HepG2 (cell line): Measurements from ENCODE around the gene HNRNPF. TPM values are rescaled to one million over a fixed set of nuclear protein-coding genes. Genes with fewer than 3 reads are reported as not detected.

Source experiments
- ATAC-seq: fragments of 200-7000 bp; cut with Tn5 transposase; 3 replicates; pipeline ENCODE4 v1.9.1; 2020; ENCODE audit warnings: mild to moderate bottlenecking, moderate library complexity
- BruUV-seq: library from RNA; stranded (reverse); fragments of 400-500 nt; replicated peaks from 2 replicates; lab custom pipeline; 2021; lab: Mats Ljungman, UMichigan
- CTCF ChIA-PET: fragments of 300-600 bp; formaldehyde crosslinking; extraction: SDS; loops from one replicate; lab custom pipeline; 2021; ENCODE audit warnings: low total read pairs, inconsistent platforms, low intra/inter-chr PET ratio; lab: Yijun Ruan, JAX
- POLR2A ChIA-PET: fragments of 350-600 bp; sonication (Branson Sonifier 250); formaldehyde crosslinking; loops from one replicate; lab custom pipeline; 2020; ENCODE audit warnings: antibody characterized with exemption, inconsistent platforms; lab: Yijun Ruan, JAX
- DNase-seq: peaks from one replicate; pipeline ENCODE4 v3.0.0-alpha.2; 2015; ENCODE audit warnings: low spot score
- FAIRE-seq: peaks from 3 replicates; lab custom pipeline; 2011; peaks lifted over from hg19 to GRCh38; lab: Jason Lieb, UNC
- H2AFZ ChIP-seq: one replicate; pipeline ENCODE4 v1.6.1; 2011; ENCODE audit warnings: low read length, inconsistent platforms
- H3K27ac ChIP-seq: fragments of 300-600 bp; 3 replicates; pipeline ENCODE4 v1.8.0; 2011; ENCODE audit warnings: mixed run types, mild to moderate bottlenecking, mixed read lengths, low read length, inconsistent platforms; ENCODE audit not compliant: insufficient read depth; ENCODE audit errors: extremely low read length
- H3K27me3 ChIP-seq, 2 experiments: fragments of 200-600 bp in 1 of 2; 2 replicates in 1 of 2; 3 replicates in 1 of 2; pipeline versions ENCODE4 v1.6.0 to v1.8.0; 2011; ENCODE audit warnings: low read length in 2 of 2, mild to moderate bottlenecking in 2 of 2, moderate library complexity in 2 of 2, inconsistent platforms in 1 of 2; ENCODE audit not compliant: insufficient read depth in 2 of 2, control insufficient read depth in 1 of 2
- H3K36me3 ChIP-seq, 2 experiments: fragments of 200-600 bp in 1 of 2; replicated peaks in 1 of 2; 2 replicates in 1 of 2; 3 replicates in 1 of 2; pipeline versions ENCODE4 v1.5.1 to v1.8.0; 2011; ENCODE audit warnings: low read length in 2 of 2, inconsistent platforms in 1 of 2; ENCODE audit not compliant: insufficient read depth in 2 of 2, control insufficient read depth in 1 of 2
- H3K4me1 ChIP-seq: 2 replicates; pipeline ENCODE4 v1.5.1; 2012; ENCODE audit warnings: low read length, inconsistent platforms; ENCODE audit not compliant: insufficient read depth
- H3K4me2 ChIP-seq: 2 replicates; pipeline ENCODE4 v1.6.0; 2011; ENCODE audit warnings: low read depth, low read length, inconsistent platforms
- H3K4me3 ChIP-seq, 3 experiments: fragments of 200-600 bp in 1 of 3; sonication (generic), shearing (Covaris generic) in 1 of 3; replicated peaks in 1 of 3; 2 replicates each; pipeline ENCODE4 v1.5.1; 2011 to 2016; ENCODE audit warnings: low read length in 3 of 3, inconsistent platforms in 2 of 3, low read depth in 2 of 3, mild to moderate bottlenecking in 2 of 3, control low read depth in 1 of 3, mixed read lengths in 1 of 3; ENCODE audit not compliant: insufficient read depth in 1 of 3
- H3K79me2 ChIP-seq: one replicate; pipeline ENCODE4 v1.6.1; 2011; ENCODE audit warnings: low read length, inconsistent platforms; ENCODE audit not compliant: insufficient read depth
- H3K9ac ChIP-seq: 2 replicates; pipeline ENCODE4 v1.6.0; 2011; ENCODE audit warnings: mild to moderate bottlenecking, low read depth, low read length, inconsistent platforms; ENCODE audit not compliant: insufficient read depth
- H3K9me3 ChIP-seq: 2 replicates; pipeline ENCODE4 v1.5.1; 2012; ENCODE audit warnings: mild to moderate bottlenecking, low read length
- H4K20me1 ChIP-seq: 2 replicates; pipeline ENCODE4 v1.6.0; 2011; ENCODE audit warnings: inconsistent platforms, mild to moderate bottlenecking, low read length, moderate library complexity; ENCODE audit not compliant: insufficient read depth
- DPF2 ChIP-seq: sonication (generic); formaldehyde crosslinking; IDR thresholded peaks from 2 replicates; pipeline ENCODE4 v1.4.0; 2020; ENCODE audit warnings: mild to moderate bottlenecking, low read depth, missing genetic modification reagents, borderline replicate concordance
- JUND ChIP-seq: sonication (generic); formaldehyde crosslinking; IDR thresholded peaks from 2 replicates; pipeline ENCODE4 v1.8.0; 2022; ENCODE audit warnings: mild to moderate bottlenecking, missing genetic modification reagents
- PHF5A ChIP-seq: IDR thresholded peaks from one replicate; pipeline ENCODE4 v1.6.1; 2018; ENCODE audit warnings: low read depth, missing genetic modification reagents; ENCODE audit not compliant: unreplicated experiment
- SOX13 ChIP-seq, 3 experiments: fragments of 450-650 bp in 1 of 3; sonication (generic) in 1 of 3; formaldehyde crosslinking in 1 of 3; IDR thresholded peaks in 2 of 3; conservative IDR thresholded peaks in 1 of 3; 2 replicates each; pipeline versions ENCODE4 v1.5.0 to v1.6.1; 2016 to 2020; ENCODE audit warnings: antibody characterized with exemption in 1 of 3, mild to moderate bottlenecking in 1 of 3, missing compliant biosample characterization in 1 of 3, missing genetic modification reagents in 1 of 3, moderate library complexity in 1 of 3
- TEAD2 ChIP-seq: sonication (generic); formaldehyde crosslinking; IDR thresholded peaks from 2 replicates; pipeline ENCODE4 v1.9.0; 2021; ENCODE audit warnings: missing genetic modification reagents
- ZMYM4 ChIP-seq: sonication (generic); formaldehyde crosslinking; IDR thresholded peaks from 2 replicates; pipeline ENCODE4 v1.8.1; 2023; ENCODE audit warnings: mild to moderate bottlenecking, missing genetic modification reagents
- ZNF282 ChIP-seq: fragments of 450-650 bp; IDR thresholded peaks from 2 replicates; pipeline ENCODE4 v1.6.1; 2018; ENCODE audit not compliant: partially characterized antibody
- ZNF777 ChIP-seq: sonication (generic); formaldehyde crosslinking; IDR thresholded peaks from 2 replicates; pipeline ENCODE4 v1.4.0; 2020; ENCODE audit warnings: missing genetic modification reagents
- ZSCAN21 ChIP-seq: sonication (generic); formaldehyde crosslinking; IDR thresholded peaks from 2 replicates; pipeline ENCODE4 v1.8.0; 2022; ENCODE audit warnings: mild to moderate bottlenecking, missing genetic modification reagents, moderate library complexity, borderline replicate concordance
- ZSCAN25 ChIP-seq: sonication (generic); formaldehyde crosslinking; IDR thresholded peaks from 2 replicates; pipeline ENCODE4 v1.8.0; 2022; ENCODE audit warnings: mild to moderate bottlenecking, missing genetic modification reagents
- WGBS: methylation state at CpG from one replicate; pipeline ENCODE4 v1.1.6; 2017; ENCODE audit warnings: low lambda C conversion rate; 5-methylcytosine and 5-hydroxymethylcytosine counted together
- in situ Hi-C: cut with HindIII; loops from 2 replicates; pipeline ENCODE4 v1.10.0; 2017; ENCODE audit warnings: low pct_unique_long_range_greater_than_20kb; ENCODE audit not compliant: extremely low pct_ligation_motif_present
- intact Hi-C: fragments of 100-400 bp; cut with micrococcal nuclease; formaldehyde crosslinking; loops from one replicate; pipeline ENCODE4 v1.10.0; 2022; ENCODE audit not compliant: unreplicated experiment
- polyA plus RNA-seq, 8 experiments: library from polyadenylated mRNA; depleted of rRNA in 3 of 8; stranded (reverse) in 7 of 8; unstranded in 1 of 8; fragments of >200 nt; fragmentation: Illumina TruSeq in 4 of 8; extraction: Trizol in 4 of 8; gene quantifications; 2 replicates each; pipeline versions ENCODE4 v1.2.1 to v1.2.3, GENCODE V29; 2011 to 2016; ENCODE audit warnings: low read depth in 4 of 8, missing spikeins in 1 of 8, mixed read lengths in 1 of 8; ENCODE audit not compliant: insufficient read depth in 1 of 8
- total RNA-seq, 5 experiments: library from RNA; depleted of rRNA; stranded (reverse); fragments of >200 nt; fragmentation: Illumina TruSeq; extraction: Trizol; gene quantifications; 2 replicates each; pipeline ENCODE4 v1.2.3, GENCODE V29; 2016; ENCODE audit warnings: low read depth in 1 of 5
- TF ChIP-seq, protein P1 (sequence below): sonication (generic); formaldehyde crosslinking; IDR thresholded peaks from 2 replicates; pipeline ENCODE4 v1.9.0; 2021; ENCODE audit warnings: missing genetic modification reagents, borderline replicate concordance
- TF ChIP-seq, protein P2 (sequence below): sonication (generic); formaldehyde crosslinking; IDR thresholded peaks from 2 replicates; pipeline ENCODE4 v1.8.1; 2023; ENCODE audit warnings: mild to moderate bottlenecking, moderate library complexity, missing genetic modification reagents
- TF ChIP-seq, protein P3 (sequence below): sonication (generic); formaldehyde crosslinking; conservative IDR thresholded peaks from 2 replicates; pipeline ENCODE4 v1.4.0; 2020; ENCODE audit warnings: missing genetic modification reagents

The HNRNPF gene
- total and polyA plus RNA-seq, 2 of the 13 experiments (the other 11 are each of a cell fraction or from before 2014, with no cell fraction given) = 166 to 308 TPM

DNA sequence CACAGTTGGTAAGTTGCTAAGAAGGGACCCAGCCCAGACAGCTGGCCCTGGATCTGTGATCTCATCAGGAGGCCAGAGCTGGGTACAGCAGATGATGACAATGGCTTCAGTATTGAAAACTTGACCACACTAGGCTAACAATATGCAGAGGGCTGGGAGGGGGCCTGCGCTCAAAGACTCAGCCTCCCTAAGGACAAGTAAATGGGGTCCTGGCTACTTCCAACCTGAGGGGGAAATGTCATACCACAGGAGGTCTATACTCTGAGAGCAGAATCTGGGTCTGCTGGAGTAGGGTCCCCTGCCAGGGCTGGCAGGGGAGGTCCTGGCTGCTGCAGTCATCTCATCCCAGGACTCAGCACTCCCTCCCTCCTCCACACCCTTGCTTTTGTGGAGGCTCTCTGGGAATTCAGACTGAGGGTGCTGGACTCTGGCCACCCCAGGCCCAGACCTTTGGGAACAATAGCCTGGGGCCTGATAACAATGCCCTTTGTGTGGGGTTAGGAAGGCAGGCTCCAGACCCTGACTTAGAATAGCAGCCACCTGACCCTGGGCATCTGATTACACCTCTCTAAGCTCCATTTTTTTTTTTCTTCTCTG lies 36.1 kb downstream of the HNRNPF start:
- H3K27ac ChIP-seq = no peak overlapping the region
- H2AFZ ChIP-seq = no peak overlapping the region
- no peak for ATAC-seq
- H3K4me1 ChIP-seq = peaks cover 15% of the 10 kb centered on the region
- peaks cover 0 to 8% of the 10 kb centered on the region in 2 experiments; a peak in 1 of 5 replicates for H3K27me3 ChIP-seq
- no peak for FAIRE-seq
- no peak overlapping the region for H3K9ac ChIP-seq
- H3K79me2 ChIP-seq = no peaks in the 10 kb centered on the region
- no peak overlapping the region for H3K4me3 ChIP-seq
- intact Hi-C loops (no loop called here), in situ Hi-C loops (no loop called here)
- H3K36me3 ChIP-seq = no peaks in the 10 kb centered on the region
- TF ChIP-seq SOX13 (IDR thresholded peaks at IDR 0.05) = no peak
- peak in 1 of 2 experiments; percentile 54; a peak in 2 of 4 replicates for TF ChIP-seq SOX13 (CRISPR knock-in tag; conservative IDR thresholded peaks at IDR 0.05 in 1 of 2, IDR thresholded peaks at IDR 0.05 in 1 of 2)
- no peak for TF ChIP-seq ZNF777 (CRISPR knock-in tag)
- no peak for TF ChIP-seq DPF2 (CRISPR knock-in tag)
- no peak for TF ChIP-seq PHF5A (CRISPR knock-in tag)
- BruUV-seq = no TSS peak
- DNase-seq = no peak
- no peaks in the 10 kb centered on the region for H4K20me1 ChIP-seq
- 100% methylated on average over 1 of the region's 1 CpG for WGBS
- no peak overlapping the region for H3K4me2 ChIP-seq
- CTCF ChIA-PET = no interaction called here
- no peaks in the 10 kb centered on the region for H3K9me3 ChIP-seq
- POLR2A ChIA-PET = no interaction called here

DNA sequence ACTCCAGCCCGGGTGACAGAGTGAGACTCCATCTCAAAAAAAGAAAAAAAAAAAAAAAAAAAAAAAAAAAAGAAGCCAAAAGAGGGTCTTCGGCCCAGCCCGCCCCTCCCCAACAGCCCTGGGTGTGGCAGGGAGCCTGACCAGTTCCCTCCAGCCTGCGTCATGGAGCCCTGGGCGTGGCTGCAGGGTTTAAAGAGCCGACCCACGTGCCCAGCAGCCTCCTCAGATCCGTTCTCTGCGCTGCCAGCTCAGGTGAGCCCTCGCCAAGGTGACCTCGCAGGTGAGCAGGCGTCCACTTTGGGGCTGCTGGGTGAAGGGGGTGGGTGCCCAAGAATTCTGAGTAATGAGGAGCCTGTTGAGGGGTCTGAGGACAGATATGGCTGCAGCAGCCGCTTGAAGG lies 37.6 kb downstream of the HNRNPF start, which contains the start of gene FXYD4:
Gene FXYD4 (plus strand): TSS at position 219 of the 400 bp plus-strand sequence. CDS start 2,111 bp downstream, outside the sequence.
- ATAC-seq (no peak), FAIRE-seq (no peak), DNase-seq (no peak)
- no peaks in the 10 kb centered on the region for H4K20me1 ChIP-seq
- peaks cover 0 to 8% of the 10 kb centered on the region in 2 experiments; a peak in 1 of 5 replicates for H3K27me3 ChIP-seq
- H3K79me2 ChIP-seq = no peaks in the 10 kb centered on the region
- H3K36me3 ChIP-seq = no peaks in the 10 kb centered on the region
- H3K4me3 ChIP-seq = no peak within 1 kb of the TSS
- no TSS peak for BruUV-seq
- no peak within 1 kb of the TSS for H3K27ac ChIP-seq
- 10% methylated on average over 6 of the region's 13 CpGs for WGBS
- no peak within 1 kb of the TSS for H2AFZ ChIP-seq
- intact Hi-C loops = no loop called here
- ChIA-PET POLR2A (no interaction called here), CTCF (no interaction called here)
- 0 out of 2 replicates have a peak, but pooled peaks cover under 1% of the 10 kb centered on the region for H3K4me1 ChIP-seq
- TF ChIP-seq JUND (CRISPR knock-in tag) (no peak), ZSCAN21 (CRISPR knock-in tag) (no peak), ZSCAN25 (no peak), ZMYM4 (no peak), TEAD2 (CRISPR knock-in tag) (no peak), ZNF282 (no peak)
- TF ChIP-seq, protein P1, sequence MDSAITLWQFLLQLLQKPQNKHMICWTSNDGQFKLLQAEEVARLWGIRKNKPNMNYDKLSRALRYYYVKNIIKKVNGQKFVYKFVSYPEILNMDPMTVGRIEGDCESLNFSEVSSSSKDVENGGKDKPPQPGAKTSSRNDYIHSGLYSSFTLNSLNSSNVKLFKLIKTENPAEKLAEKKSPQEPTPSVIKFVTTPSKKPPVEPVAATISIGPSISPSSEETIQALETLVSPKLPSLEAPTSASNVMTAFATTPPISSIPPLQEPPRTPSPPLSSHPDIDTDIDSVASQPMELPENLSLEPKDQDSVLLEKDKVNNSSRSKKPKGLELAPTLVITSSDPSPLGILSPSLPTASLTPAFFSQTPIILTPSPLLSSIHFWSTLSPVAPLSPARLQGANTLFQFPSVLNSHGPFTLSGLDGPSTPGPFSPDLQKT (CRISPR knock-in tag) = no peak
- TF ChIP-seq, protein P2, sequence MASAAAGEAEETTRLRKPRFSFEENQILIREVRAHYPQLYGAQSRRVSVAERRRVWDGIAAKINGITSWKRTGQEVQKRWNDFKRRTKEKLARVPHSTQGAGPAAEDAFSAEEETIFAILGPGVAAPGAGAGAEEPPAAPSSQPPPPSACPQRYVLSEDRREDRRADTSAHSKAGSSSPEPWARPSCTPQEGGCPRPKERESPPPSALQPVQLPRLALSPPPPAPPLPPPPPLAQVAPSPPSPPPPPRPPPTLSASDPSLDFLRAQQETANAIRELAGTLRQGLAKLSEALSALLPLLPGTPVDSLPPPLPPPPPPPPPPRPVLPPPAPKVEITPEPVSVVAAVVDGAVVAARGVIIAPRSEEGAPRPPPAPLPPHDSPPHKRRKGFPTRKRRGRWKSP (CRISPR knock-in tag) = no peak
- TF ChIP-seq, protein P3, sequence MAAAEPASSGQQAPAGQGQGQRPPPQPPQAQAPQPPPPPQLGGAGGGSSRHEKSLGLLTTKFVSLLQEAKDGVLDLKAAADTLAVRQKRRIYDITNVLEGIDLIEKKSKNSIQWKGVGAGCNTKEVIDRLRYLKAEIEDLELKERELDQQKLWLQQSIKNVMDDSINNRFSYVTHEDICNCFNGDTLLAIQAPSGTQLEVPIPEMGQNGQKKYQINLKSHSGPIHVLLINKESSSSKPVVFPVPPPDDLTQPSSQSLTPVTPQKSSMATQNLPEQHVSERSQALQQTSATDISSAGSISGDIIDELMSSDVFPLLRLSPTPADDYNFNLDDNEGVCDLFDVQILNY (CRISPR knock-in tag) = no peak
- no peaks in the 10 kb centered on the region for H3K9me3 ChIP-seq
- H3K4me2 ChIP-seq = no peak within 1 kb of the TSS
- in situ Hi-C loops = no loop called here
- no peak within 1 kb of the TSS for H3K9ac ChIP-seq
